T-helper 9 cell (primary cell): ENCODE results near the gene TRAF3.

ENCODE experiments used
- DNase-seq: peaks from one replicate; pipeline ENCODE4 v3.0.0-alpha.2; 2020

The TRAF3 gene

DNA sequence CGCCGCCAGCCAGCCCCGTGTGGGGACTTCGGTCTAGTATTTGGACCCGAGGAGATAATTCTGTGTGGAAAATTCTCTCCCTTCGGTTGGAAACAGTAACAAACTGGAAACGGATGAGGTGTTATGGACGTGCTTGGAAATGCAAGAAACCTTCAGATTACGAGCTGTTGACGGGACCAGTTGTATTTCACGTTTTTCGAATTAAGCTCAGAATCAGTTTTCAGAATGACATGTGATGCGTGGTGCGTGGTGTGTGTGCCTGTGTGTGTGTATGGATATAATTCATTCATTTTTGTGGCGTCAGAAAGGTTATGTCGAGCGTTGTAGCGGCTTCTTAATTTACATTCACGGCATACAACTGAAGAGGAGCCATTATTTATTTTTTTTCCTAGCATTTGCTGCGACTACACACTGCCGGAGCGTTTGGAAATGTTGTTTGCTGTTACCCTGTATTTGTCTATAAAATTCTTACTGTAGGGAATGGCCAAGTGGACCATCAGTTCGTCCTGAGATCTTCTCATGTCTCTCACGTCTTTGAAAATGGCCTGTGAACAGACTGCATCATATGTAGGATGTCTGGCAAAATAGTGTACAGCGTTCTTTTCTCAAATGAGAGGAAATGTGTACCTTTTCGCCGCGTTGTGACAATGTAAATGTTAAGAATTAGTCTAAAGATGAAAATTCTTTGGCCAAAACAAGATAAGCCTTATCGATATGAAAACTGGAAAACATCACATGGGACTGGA is 1.3 kb downstream of the TRAF3 start:
- DNase-seq, result no peak

- DNase-seq, result no peak
These were observed 1.8 kb downstream of the TRAF3 start for GRCh38 chr14:102779084-102779462.

- DNase-seq, result no peak
These were observed 2.5 kb downstream of the TRAF3 start for GRCh38 chr14:102779574-102780315.

GRCh38 chr14:102781063-102781462 is 3.8 kb downstream of the TRAF3 start:
- no peak for DNase-seq

- DNase-seq, result no peak
These were observed 5.7 kb downstream of the TRAF3 start for GRCh38 chr14:102782974-102783373.

GRCh38 chr14:102784892-102785594 is 7.8 kb downstream of the TRAF3 start:
- no peak for DNase-seq

- no peak for DNase-seq
These were observed 8.3 kb downstream of the TRAF3 start for GRCh38 chr14:102785595-102785963.

DNA sequence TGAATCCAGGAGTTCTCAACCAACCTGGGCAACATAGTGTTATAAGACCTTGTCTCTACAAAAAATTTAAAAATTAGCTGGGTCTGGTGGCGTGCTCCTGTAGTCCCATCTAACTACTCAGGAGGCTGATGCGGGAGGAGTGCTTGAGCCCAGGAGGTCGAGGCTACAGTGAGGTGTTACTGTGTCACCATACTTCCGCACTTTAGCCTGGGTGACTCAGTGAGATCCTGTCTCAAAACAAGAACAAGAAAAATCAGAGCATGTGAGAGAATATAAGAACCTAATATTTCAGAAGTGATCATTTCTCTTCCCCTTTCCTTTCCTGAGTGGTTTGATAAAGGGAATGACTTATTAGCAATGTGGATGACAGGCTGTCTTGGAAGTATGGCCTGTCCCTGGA is 9.5 kb downstream of the TRAF3 start:
- no peak for DNase-seq

GRCh38 chr14:102789349-102789748 is 12.1 kb downstream of the TRAF3 start:
- DNase-seq, result no peak

DNA sequence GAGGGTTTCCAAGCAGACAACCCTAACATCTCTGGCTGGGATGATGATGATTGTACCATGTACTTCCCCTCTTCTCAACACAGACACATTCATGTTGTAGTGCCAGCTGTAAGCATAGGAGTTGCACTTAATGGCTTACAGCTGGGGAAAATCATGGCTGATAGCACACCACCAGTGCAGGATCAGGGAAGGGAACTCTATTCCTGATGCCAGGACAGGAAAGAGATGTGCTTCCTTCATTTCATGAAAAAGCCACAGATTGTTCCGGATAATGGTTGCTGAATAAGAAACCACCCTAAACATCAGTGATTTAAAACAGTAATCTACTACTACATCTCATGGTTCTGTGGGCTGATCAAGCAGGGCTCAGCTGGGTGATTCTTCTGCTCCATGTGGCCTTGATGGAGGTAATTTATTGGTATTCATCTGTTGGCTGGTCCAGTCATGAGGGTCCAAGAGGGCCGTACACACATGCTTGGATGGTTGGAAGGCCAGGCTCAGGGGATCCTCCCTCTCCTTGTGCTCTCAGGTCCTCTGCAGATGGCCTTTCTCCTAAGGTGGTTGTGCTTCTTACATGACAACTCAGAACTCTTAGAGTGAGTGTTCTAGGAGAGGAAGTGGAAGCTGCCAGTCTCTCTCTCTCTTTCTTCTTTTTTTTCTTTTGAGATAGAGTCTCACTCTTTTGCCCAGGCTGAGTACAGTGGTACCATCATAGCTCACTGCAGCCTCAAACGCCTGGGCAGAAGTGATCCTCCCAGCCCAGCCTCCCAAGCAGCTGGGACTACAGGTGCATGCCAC is 16.5 kb downstream of the TRAF3 start:
- no peak for DNase-seq

DNA sequence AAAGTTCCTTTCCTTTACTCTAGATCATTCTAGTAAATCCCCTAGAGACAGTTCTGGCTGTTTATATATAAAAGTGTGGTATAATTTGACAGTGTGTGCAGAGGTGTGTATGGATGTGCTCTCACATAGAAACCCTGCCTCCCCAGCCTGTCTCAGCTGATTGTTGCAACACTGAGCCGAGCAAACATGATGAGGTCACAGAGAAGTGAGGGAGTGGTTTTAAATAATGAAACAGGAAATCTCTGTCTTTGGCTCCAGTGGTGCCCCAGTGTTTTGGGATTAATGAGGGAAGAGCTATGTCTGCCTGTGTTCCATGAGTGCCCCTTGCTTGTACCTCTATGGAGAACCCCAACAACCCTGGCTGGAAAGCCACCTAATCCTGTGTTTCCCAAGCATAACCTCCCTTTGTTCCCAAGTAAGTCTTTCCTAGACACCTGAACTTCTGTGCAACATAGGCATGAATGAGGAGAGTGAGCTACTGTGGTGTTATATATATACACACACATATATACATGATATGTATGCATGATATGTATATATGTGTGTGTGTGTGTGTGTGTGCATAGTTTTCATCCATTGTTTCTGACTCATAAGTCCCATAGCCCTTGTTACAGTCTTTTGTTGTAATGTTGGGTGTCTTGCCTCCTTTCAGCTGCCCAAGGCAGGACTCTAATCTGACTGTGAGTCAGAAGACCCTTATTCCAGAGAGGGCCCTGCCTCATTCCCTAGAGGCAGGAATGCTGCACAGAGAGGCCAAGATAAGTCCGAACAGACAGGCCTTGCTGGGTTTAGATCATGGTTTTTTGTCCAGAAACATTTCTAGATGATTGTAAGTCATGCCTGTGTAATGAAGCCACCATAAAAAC is 18.0 kb downstream of the TRAF3 start:
- DNase-seq, result no peak

DNA sequence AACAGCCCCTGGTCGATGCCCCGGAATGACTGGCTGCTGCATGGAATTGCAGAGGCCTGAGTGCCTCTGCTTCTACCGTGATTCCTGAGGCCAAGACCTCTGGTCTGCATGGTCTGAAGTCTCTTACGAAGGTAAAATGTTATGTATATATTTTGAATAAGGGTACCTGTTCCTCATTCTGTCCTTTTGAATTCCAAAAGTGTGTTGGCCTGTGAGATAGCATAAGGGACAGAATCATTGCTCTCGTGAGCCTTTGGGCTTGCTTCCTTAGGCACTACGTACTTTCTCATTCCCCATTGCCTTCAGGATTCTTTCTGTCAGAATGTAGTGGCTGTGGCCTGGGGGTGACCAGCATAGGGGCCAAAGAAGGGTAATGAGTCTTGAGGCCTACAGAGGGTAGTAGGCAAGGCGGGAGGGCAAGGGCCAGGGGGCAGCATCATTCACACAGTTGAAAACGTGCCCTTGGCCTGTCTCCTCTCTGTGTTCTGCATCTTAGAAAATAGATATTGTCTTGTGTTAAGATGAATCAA is 19.5 kb downstream of the TRAF3 start:
- no peak for DNase-seq

- DNase-seq, result no peak
These were observed 21.7 kb downstream of the TRAF3 start for GRCh38 chr14:102798926-102799325.

DNA sequence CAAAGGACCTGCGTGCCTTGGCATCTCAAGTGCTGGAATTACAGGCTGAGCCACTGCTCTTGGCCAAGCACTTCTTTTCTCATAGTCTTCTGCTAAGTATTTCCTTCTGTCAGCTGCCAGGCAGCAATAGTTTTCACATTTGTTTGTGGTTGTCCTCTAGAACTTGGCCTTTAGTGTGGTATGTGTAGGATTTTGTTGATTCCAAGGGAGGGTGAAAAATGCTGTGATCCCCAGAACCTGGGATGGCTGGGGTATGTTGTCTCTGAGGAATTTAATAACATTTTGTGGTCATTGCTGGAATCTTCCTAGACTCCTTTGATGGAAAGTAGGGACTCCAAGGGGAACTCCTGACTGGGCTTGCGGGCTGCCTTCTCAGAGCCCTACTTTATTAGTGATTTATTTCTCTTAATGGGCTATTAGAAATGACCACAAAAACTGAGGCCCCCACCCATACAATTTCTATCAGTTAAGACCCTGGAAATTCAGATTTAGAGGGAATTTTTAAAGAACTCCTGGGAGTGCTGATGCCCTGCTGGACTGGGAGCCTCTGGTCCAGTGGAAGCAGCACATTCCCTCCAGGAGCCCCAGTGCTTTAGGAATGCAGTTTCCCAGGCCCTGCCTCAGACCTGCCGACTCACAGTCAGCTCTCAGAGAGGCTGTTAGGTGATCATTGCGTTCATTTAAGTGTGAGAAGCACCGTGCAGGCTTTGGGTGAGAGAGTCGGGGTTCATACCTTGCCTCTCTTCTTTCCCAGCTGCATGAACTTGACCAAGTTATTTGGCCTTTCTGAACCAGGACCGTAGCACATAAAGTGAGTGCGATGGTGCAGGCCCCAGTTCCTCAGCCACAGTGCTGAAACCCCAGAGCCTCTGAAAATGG is 22.7 kb downstream of the TRAF3 start:
- DNase-seq, result no peak

- no peak for DNase-seq
These were observed 25.7 kb downstream of the TRAF3 start for GRCh38 chr14:102802834-102803523.

- DNase-seq, result no peak
These were observed 27.6 kb downstream of the TRAF3 start for GRCh38 chr14:102804858-102805257.

- peak; percentile 14 for DNase-seq
These were observed 28.2 kb downstream of the TRAF3 start for GRCh38 chr14:102805371-102805891.

DNA sequence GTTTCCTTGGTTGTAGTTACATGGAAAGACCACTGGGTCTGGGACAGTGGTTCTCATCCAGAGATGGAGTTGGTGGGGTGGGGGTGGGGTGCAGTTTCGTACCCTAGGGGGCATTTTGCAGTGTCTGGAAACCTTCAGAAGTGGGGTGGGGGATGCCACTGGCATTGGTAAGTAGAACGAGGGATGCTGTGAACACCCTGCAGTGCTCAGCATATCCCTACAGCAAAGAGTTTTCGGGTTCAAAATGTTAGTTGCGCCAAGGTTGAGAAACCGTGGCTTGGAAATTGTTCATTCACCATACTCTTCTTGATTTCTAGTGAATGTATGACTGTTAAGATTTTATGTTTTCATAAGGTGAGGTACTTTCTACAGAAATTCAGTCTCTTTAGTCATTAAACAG is 28.7 kb downstream of the TRAF3 start:
- no peak for DNase-seq

DNA sequence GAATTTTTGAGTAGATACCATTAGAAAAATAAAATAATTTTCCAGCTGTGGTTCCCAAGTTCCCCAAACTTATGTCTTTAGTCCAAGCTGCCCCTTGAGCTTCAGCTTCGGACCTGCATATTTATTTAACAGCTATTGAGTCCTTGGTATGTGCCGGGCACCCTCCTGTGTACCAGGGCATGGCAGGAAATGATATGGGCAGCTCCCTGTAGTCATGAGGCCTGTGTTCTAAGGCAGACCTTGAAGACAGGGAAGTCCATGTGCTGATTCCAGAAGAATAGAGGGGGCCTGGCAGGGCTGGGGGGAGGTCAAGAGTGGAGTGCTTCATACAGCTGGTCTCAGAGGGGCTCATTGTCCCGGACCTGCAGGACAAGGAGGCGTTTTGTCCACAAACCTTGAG is 29.2 kb downstream of the TRAF3 start:
- DNase-seq, result no peak

- no peak for DNase-seq
These were observed 29.8 kb downstream of the TRAF3 start for GRCh38 chr14:102807013-102807406.
